NCI-H2196 treated with DMSO at 0.1 percent for 48 hours (cell line): ENCODE results near the gene SRI.

Source experiments
- DNase-seq: peaks from one replicate; lab custom pipeline; 2025; ENCODE audit not compliant: unreplicated experiment; lab: John Stamatoyannopoulos, UW

Gene SRI

GRCh38 chr7:88226201-88226600 lies 6.4 kb upstream of the SRI start:
- no peak for DNase-seq

GRCh38 chr7:88224601-88225275 lies 4.9 kb upstream of the SRI start:
- no peak for DNase-seq

DNA sequence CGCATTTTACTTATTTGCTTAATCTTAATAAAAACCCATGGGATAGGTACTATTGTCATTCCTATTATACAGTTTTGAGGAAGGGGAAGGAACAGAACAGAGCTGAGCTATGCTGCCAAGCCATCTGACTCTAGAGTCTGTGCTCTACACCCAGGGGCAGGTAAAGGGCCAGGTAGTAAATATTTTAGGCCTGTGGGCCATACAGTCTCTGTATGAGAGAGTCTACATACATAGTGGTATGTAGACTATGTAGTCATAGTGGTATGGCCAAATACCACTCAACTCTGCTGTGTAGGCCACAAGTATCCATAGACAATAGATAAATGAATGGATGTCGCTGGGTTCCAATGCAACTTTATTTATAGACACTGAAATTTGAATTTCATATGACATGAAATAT lies 3.4 kb upstream of the SRI start:
- DNase-seq, result no peak

DNA sequence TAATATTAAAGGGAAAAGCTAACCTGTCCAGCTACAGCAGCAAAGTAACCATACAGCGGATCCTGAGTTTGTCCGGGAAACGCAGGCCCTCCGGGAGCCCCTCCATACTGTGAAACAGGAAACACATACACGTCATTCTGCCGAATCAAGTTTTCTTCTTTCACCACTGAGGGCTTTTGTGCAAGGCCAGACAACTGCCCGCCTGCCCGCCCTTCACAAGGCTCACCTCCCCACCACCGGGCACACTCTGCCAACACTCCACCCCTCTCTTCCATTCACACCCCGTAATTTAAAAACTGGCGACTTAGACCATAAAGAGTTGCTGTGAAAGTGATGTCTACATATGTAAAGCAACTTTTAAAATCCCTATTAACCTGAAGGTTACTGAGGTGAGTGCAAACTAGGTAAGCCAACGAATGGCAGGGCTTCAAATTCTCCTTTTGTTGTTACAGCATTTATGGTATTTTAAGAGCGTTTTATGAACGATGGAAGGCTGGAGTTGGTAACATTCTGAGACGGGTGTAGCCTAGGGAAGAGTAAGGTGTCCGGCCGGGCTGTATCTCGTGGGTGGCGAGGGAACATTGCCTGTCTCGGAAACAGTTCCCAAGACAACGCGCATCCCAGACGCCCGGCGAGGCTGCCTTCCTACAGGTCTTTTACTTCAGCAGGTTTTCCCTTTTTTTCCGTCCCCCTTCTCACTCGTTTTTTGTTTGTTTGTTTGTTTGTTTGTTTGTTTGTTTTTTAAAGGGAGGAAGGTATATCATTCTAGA lies 817 bp downstream of the SRI start:
- peak; percentile 16 for DNase-seq

GRCh38 chr7:88218429-88218745 lies 1.5 kb downstream of the SRI start:
- DNase-seq, result no peak

DNA sequence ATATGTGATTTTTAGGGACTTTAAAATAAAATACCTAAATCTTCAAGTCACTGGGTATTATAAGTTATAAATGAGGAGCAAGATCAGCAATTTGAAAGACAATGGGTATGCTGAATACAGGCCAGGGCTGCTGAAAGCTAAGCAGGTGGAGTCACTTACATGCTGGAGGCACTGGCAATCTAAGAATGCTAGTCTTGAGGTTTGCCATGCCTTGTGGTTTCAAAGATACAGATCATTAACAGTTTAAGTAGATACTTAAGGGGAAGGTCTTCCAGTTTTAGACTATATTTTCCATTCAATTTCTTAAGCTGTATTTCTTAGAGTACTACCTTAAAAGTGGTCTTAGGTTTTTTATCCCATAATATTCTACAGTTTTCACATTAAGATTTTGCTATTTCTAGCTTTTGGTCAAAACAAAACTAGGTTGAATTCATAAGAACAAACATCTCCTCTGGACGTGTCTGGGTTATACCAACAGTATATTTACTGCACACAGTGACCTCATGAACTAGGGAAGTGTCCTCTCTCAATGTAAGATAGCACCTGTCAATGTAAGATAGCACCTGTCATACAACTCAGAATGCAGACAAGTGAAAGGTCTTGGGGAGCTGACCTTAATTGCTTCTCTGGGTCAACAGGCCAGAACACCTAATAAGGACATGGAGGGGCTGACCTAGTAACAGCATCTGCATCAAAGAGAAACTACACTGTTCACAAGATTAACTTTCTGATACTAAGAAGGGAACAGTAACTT lies 2.0 kb downstream of the SRI start:
- DNase-seq, result no peak

DNA sequence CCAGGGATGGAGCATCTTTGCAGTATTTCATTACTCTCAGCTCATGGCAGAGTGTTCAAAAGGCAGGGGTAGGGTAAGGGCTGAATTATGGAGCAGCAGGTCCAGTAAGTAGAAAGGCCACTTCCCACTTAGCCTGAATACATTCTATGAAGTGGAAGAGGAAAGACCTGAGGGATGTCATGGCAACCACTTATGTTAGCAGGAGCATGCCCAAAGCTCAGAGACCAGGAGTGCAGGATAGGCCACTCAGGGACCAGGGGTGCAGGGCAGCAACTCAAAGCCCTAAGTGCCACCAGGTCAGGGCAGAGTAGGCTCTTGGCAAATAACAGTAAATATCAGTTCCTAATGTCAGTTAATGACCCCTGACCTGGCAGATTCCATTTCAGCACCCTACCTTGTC lies 3.6 kb downstream of the SRI start:
- DNase-seq, result no peak

DNA sequence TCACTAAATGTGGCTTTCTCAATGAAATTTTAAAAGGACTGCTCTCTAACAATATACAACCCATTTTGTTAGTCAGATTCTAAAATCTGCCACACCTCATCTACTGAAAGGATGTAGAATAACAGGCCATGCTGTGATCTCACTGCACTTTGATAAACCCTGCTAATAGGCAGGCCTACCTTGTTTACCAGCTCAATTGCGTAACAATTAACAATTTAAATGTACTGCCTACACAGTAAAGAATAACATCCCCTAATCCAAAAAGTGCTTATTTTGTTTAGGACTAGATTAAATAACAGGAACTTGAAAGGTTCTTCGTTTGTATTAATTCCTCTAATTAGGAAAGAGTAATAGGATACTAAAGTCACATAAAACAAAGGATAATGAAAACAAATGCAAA lies 4.5 kb downstream of the SRI start:
- no peak for DNase-seq

GRCh38 chr7:88214456-88214855 lies 5.4 kb downstream of the SRI start:
- no peak for DNase-seq

- no peak for DNase-seq
Measured at GRCh38 chr7:88212918-88213317, 6.9 kb downstream of the SRI start.

- DNase-seq, result no peak
Measured at GRCh38 chr7:88208521-88208920, 11.3 kb downstream of the SRI start.

GRCh38 chr7:88206254-88206653 lies 13.6 kb downstream of the SRI start:
- no peak for DNase-seq

GRCh38 chr7:88205179-88205578 lies 14.7 kb downstream of the SRI start:
- DNase-seq, result no peak

- DNase-seq, result no peak
Measured at GRCh38 chr7:88204525-88205110, 15.2 kb downstream of the SRI start.

GRCh38 chr7:88203401-88203800 lies 16.4 kb downstream of the SRI start:
- no peak for DNase-seq

DNA sequence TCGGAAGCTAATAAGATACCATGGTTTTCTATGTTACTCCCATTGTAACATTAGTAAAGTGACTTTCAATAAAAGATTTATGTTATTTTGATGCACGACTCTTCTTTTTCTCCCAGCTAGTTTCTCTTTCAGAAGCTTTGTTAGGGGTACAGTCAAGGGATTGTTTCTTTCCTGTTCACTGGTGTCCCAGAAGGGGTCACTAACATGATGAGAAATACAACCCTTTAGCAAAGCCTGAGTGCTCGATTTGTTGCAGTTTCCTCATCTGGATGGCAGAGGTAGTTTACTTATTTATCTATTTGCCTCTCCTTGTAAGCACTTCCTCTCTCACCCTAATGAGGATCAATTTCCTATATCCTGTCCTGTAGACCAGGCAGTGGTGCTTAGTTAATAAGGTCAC lies 17.0 kb downstream of the SRI start:
- DNase-seq, result no peak

GRCh38 chr7:88202278-88202677 lies 17.6 kb downstream of the SRI start:
- DNase-seq, result no peak

DNA sequence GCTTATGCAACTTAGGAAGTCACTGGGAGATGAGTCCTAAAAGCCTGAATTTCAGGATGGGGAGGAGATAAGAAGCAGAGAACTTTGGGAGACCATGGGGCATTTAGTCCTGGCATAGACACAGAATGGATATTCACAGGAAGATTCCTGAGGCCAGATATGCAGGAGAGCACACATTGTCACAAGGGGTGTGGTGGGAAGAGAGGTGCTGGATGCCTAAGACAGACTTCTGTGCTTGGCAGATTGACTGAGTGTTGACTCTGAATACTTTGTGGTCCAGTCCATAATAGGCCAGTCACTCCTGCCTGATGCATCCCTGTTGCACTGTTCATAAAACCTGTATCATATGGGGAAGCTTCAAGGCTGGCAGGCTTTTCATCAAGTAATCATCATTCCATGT lies 18.5 kb downstream of the SRI start:
- DNase-seq, result no peak

GRCh38 chr7:88200789-88201188 lies 19.0 kb downstream of the SRI start:
- DNase-seq, result no peak

- no peak for DNase-seq
Measured at GRCh38 chr7:88200261-88200660, 19.6 kb downstream of the SRI start.

GRCh38 chr7:88191911-88192310 lies 27.9 kb downstream of the SRI start:
- DNase-seq, result no peak

DNA sequence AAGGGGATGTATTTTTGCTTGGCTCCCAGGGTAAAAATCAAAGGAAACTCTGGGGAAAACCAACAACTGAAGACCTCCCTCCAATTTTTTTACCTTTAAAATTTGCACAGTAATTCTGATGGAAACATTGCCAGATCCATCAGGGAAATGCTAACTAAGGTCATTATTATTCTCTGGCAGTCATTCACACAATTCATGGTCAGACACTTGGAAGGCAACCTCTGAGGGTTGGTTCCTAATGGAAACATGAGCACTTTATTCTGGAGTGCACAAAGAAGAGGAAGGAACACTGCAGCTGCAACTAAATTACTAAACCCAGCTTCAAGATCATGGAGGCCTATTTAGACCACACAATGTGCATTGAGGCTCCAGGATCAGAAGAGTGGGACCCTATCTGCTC lies 34.2 kb downstream of the SRI start:
- no peak for DNase-seq
